IPS-20b (cell line): ENCODE results near the gene ZFP57.
A peak's percentile ranks its signal among the peaks of the same experiment; 100 is the strongest.

Source experiments
- H3K27ac ChIP-seq: one replicate; pipeline ENCODE4 v1.5.1; 2013; ENCODE audit warnings: low read length
- H3K27me3 ChIP-seq: 2 replicates; pipeline ENCODE4 v1.6.1; 2013; ENCODE audit warnings: mild to moderate bottlenecking, low read length, inconsistent platforms; ENCODE audit not compliant: insufficient read depth
- H3K36me3 ChIP-seq: 2 replicates; pipeline ENCODE4 v1.6.1; 2013; ENCODE audit warnings: low read depth, mild to moderate bottlenecking, inconsistent platforms, low read length, moderate library complexity; ENCODE audit not compliant: insufficient read depth
- H3K4me1 ChIP-seq: 2 replicates; pipeline ENCODE4 v1.6.1; 2013; ENCODE audit warnings: mild to moderate bottlenecking, control low read depth, inconsistent platforms, low read length, moderate library complexity; ENCODE audit not compliant: insufficient read depth
- H3K4me3 ChIP-seq: 2 replicates; pipeline ENCODE4 v1.5.1; 2013; ENCODE audit warnings: mild to moderate bottlenecking, low read length, inconsistent platforms
- H3K9ac ChIP-seq: 2 replicates; pipeline ENCODE4 v1.6.1; 2013; ENCODE audit warnings: low read depth, mild to moderate bottlenecking, inconsistent platforms, low read length, moderate library complexity
- H3K9me3 ChIP-seq: 2 replicates; pipeline ENCODE4 v1.6.1; 2013; ENCODE audit warnings: mild to moderate bottlenecking, low read depth, low read length, inconsistent platforms; ENCODE audit not compliant: insufficient read depth

Gene ZFP57

GRCh38 chr6:29629571-29629970 lies 51.4 kb downstream of the ZFP57 start:
- H3K4me3 ChIP-seq: peak overlapping the region; percentile 81
- no peak overlapping the region for H3K27ac ChIP-seq
- peaks cover 13% of the 10 kb centered on the region; the same call in 1 of the 2 replicates for H3K36me3 ChIP-seq
- no peaks in the 10 kb centered on the region for H3K27me3 ChIP-seq
- peak overlapping the region; percentile 75; the same call in 1 of the 2 replicates for H3K9ac ChIP-seq
- peaks cover 56% of the 10 kb centered on the region for H3K4me1 ChIP-seq
- no peaks in the 10 kb centered on the region for H3K9me3 ChIP-seq

GRCh38 chr6:29628419-29629281 lies 52.3 kb downstream of the ZFP57 start:
- Histone ChIP-seq H3K4me3 (peak overlapping the region; percentile 81), H3K9me3 (no peaks in the 10 kb centered on the region), H3K27me3 (no peaks in the 10 kb centered on the region), H3K9ac (peak overlapping the region; percentile 75; the same call in 1 of the 2 replicates), H3K4me1 (peaks cover 56% of the 10 kb centered on the region), H3K36me3 (peaks cover 20% of the 10 kb centered on the region), H3K27ac (peak overlapping the region; percentile 67)

- Histone ChIP-seq H3K9me3 (no peaks in the 10 kb centered on the region), H3K27ac (peak overlapping the region; percentile 70), H3K27me3 (no peaks in the 10 kb centered on the region), H3K36me3 (peaks cover 27% of the 10 kb centered on the region), H3K4me1 (peaks cover 62% of the 10 kb centered on the region), H3K9ac (peak overlapping the region; percentile 86; the same call in 1 of the 2 replicates), H3K4me3 (peak overlapping the region; percentile 87)
Observed at GRCh38 chr6:29627755-29628418, 53.1 kb downstream of the ZFP57 start.

GRCh38 chr6:29626948-29627754 lies 53.8 kb downstream of the ZFP57 start:
- Histone ChIP-seq H3K4me3 (peak overlapping the region; percentile 87), H3K9ac (peak overlapping the region; percentile 86; the same call in 1 of the 2 replicates), H3K9me3 (no peaks in the 10 kb centered on the region), H3K36me3 (peaks cover 35% of the 10 kb centered on the region), H3K4me1 (peaks cover 67% of the 10 kb centered on the region), H3K27me3 (no peaks in the 10 kb centered on the region), H3K27ac (peak overlapping the region; percentile 70)

- peaks cover 57% of the 10 kb centered on the region for H3K4me1 ChIP-seq
Observed at GRCh38 chr6:29625337-29625930, 55.5 kb downstream of the ZFP57 start.

GRCh38 chr6:29624520-29624961 lies 56.4 kb downstream of the ZFP57 start:
- no peaks in the 10 kb centered on the region for H3K9me3 ChIP-seq
- H3K4me1 ChIP-seq: peaks cover 49% of the 10 kb centered on the region
- peak overlapping the region; percentile 86; the same call in 1 of the 2 replicates for H3K9ac ChIP-seq
- H3K27me3 ChIP-seq: no peaks in the 10 kb centered on the region
- peaks cover 50% of the 10 kb centered on the region for H3K36me3 ChIP-seq
- peak overlapping the region; percentile 87 for H3K4me3 ChIP-seq
- H3K27ac ChIP-seq: peak overlapping the region; percentile 45

More at GRCh38 chr6:29625337-29625930, 55.5 kb downstream of the ZFP57 start:
- Histone ChIP-seq H3K36me3 (peaks cover 45% of the 10 kb centered on the region), H3K9ac (peak overlapping the region; percentile 86; the same call in 1 of the 2 replicates), H3K27me3 (no peaks in the 10 kb centered on the region), H3K27ac (peak overlapping the region; percentile 10), H3K9me3 (no peaks in the 10 kb centered on the region), H3K4me3 (peak overlapping the region; percentile 87)
